ENCODE results near the gene DYSF. TPM values are rescaled to one million over a fixed set of nuclear protein-coding genes. Genes with fewer than 3 reads are reported as not detected.

The DYSF gene
- polyA plus RNA-seq, 6 donors from 2014 or later = 0.09 to 3.2 TPM; not detected in 4

GRCh38 chr2:71613953-71614925, 160.9 kb downstream of the DYSF start:
- Mint-ChIP-seq H3K4me3 (no peak overlapping the region), H3K27ac (no peak overlapping the region), H3K9me3 (peaks cover 0 to 1% (median 0%) of the 10 kb centered on the region in 7 donors), H3K27me3 (peaks cover 0 to 28% (median 17%) of the 10 kb centered on the region in 3 donors), H3K36me3 (no peaks in the 10 kb centered on the region), H3K4me1 (no peaks in the 10 kb centered on the region)
- ATAC-seq (ENCODE audit: low read depth in 2 of 2) (no peak), DNase-seq (no peak)

- no peak for DNase-seq
- peaks cover 4 to 28% (median 17%) of the 10 kb centered on the region in 3 donors for H3K27me3 Mint-ChIP-seq
Observed at GRCh38 chr2:71614976-71615766, 161.8 kb downstream of the DYSF start.

GRCh38 chr2:71615767-71616730, 162.7 kb downstream of the DYSF start:
- Mint-ChIP-seq H3K36me3 (no peaks in the 10 kb centered on the region), H3K4me1 (no peaks in the 10 kb centered on the region), H3K27me3 (peaks cover 6 to 28% (median 17%) of the 10 kb centered on the region in 3 donors), H3K27ac (peak overlapping the region in 1 of 6 donors; percentile 18), H3K9me3 (peaks cover 0 to 1% (median 0%) of the 10 kb centered on the region in 7 donors), H3K4me3 (no peak overlapping the region)
- ATAC-seq (ENCODE audit: low read depth in 2 of 2) = no peak
- no peak for DNase-seq

More at GRCh38 chr2:71614976-71615766, 161.8 kb downstream of the DYSF start:
- no peak overlapping the region for H3K4me3 Mint-ChIP-seq
- H3K36me3 Mint-ChIP-seq = no peaks in the 10 kb centered on the region
- H3K27ac Mint-ChIP-seq = peak overlapping the region in 1 of 6 donors; percentile 18
- H3K9me3 Mint-ChIP-seq = peaks cover 0 to 1% (median 0%) of the 10 kb centered on the region in 7 donors
- ATAC-seq (ENCODE audit: low read depth in 2 of 2) = no peak
- no peaks in the 10 kb centered on the region for H3K4me1 Mint-ChIP-seq

- no peak for DNase-seq
- Mint-ChIP-seq H3K4me1 (no peaks in the 10 kb centered on the region), H3K4me3 (no peak overlapping the region), H3K27ac (no peak overlapping the region), H3K36me3 (no peaks in the 10 kb centered on the region), H3K27me3 (peaks cover 6 to 28% (median 17%) of the 10 kb centered on the region in 3 donors), H3K9me3 (peaks cover 0 to 1% (median 0%) of the 10 kb centered on the region in 7 donors)
- no peak for ATAC-seq (ENCODE audit: low read depth in 2 of 2)
Observed at GRCh38 chr2:71617266-71617665, 163.9 kb downstream of the DYSF start.

GRCh38 chr2:71618327-71619113, 165.2 kb downstream of the DYSF start:
- Mint-ChIP-seq H3K4me1 (no peaks in the 10 kb centered on the region), H3K4me3 (no peak overlapping the region), H3K27me3 (peaks cover 6 to 19% (median 11%) of the 10 kb centered on the region in 3 donors), H3K27ac (no peak overlapping the region), H3K9me3 (peaks cover 0 to 1% (median 0%) of the 10 kb centered on the region in 7 donors), H3K36me3 (no peaks in the 10 kb centered on the region)
- ATAC-seq (ENCODE audit: low read depth in 2 of 2) = no peak
- no peak for DNase-seq

GRCh38 chr2:71619230-71619741, 165.9 kb downstream of the DYSF start:
- ATAC-seq (ENCODE audit: low read depth in 2 of 2) = no peak
- no peak for DNase-seq

GRCh38 chr2:71620116-71620515, 166.8 kb downstream of the DYSF start:
- Mint-ChIP-seq H3K27ac (no peak overlapping the region), H3K36me3 (no peaks in the 10 kb centered on the region), H3K27me3 (peaks cover 3 to 8% (median 6%) of the 10 kb centered on the region in 3 donors)

More at GRCh38 chr2:71619230-71619741, 165.9 kb downstream of the DYSF start:
- Mint-ChIP-seq H3K27ac (no peak overlapping the region), H3K4me1 (no peaks in the 10 kb centered on the region), H3K9me3 (peaks cover 0 to 1% (median 0%) of the 10 kb centered on the region in 7 donors), H3K27me3 (peaks cover 6 to 15% (median 9%) of the 10 kb centered on the region in 3 donors), H3K36me3 (no peaks in the 10 kb centered on the region), H3K4me3 (peak overlapping the region in 1 of 8 donors; percentile 23)

GRCh38 chr2:71620851-71621251, 167.5 kb downstream of the DYSF start:
- no peaks in the 10 kb centered on the region for H3K4me1 Mint-ChIP-seq
- H3K9me3 Mint-ChIP-seq = peaks cover 0 to 1% (median 0%) of the 10 kb centered on the region in 7 donors
- peak overlapping the region in 1 of 6 donors; percentile 22 for H3K27ac Mint-ChIP-seq
- no peak for DNase-seq
- ATAC-seq (ENCODE audit: low read depth in 2 of 2) = no peak
- no peak overlapping the region for H3K4me3 Mint-ChIP-seq
- no peaks in the 10 kb centered on the region for H3K36me3 Mint-ChIP-seq
- H3K27me3 Mint-ChIP-seq = peaks cover 5 to 7% (median 6%) of the 10 kb centered on the region in 3 donors

More at GRCh38 chr2:71620116-71620515, 166.8 kb downstream of the DYSF start:
- Mint-ChIP-seq H3K4me1 (no peaks in the 10 kb centered on the region), H3K4me3 (no peak overlapping the region), H3K9me3 (peaks cover 0 to 1% (median 0%) of the 10 kb centered on the region in 7 donors)
- DNase-seq = no peak
- ATAC-seq (ENCODE audit: low read depth in 2 of 2) = no peak

- H3K36me3 Mint-ChIP-seq = no peaks in the 10 kb centered on the region
- ATAC-seq (ENCODE audit: low read depth in 2 of 2) = no peak
- no peak for DNase-seq
- H3K9me3 Mint-ChIP-seq = peaks cover 0 to 11% (median 4%) of the 10 kb centered on the region in 7 donors
- H3K27ac Mint-ChIP-seq = no peak overlapping the region
- no peaks in the 10 kb centered on the region for H3K4me1 Mint-ChIP-seq
- peaks cover 13 to 26% (median 16%) of the 10 kb centered on the region in 3 donors for H3K27me3 Mint-ChIP-seq
- no peak overlapping the region for H3K4me3 Mint-ChIP-seq
Observed at GRCh38 chr2:71629273-71629672, 175.9 kb downstream of the DYSF start.

- Mint-ChIP-seq H3K27ac (no peak overlapping the region), H3K36me3 (no peaks in the 10 kb centered on the region), H3K4me1 (no peaks in the 10 kb centered on the region), H3K27me3 (peaks cover 16 to 30% (median 16%) of the 10 kb centered on the region in 3 donors), H3K9me3 (peaks cover 0 to 11% (median 4%) of the 10 kb centered on the region in 7 donors), H3K4me3 (no peak overlapping the region)
- DNase-seq (no peak), ATAC-seq (ENCODE audit: low read depth in 2 of 2) (no peak)
Observed at GRCh38 chr2:71629771-71630453, 176.6 kb downstream of the DYSF start.

Data from naive B cell (primary cell).